Urinary bladder (tissue), 4 donors: Measurements from ENCODE around the gene SEPTIN6. TPM values are rescaled to one million over a fixed set of nuclear protein-coding genes. Genes with fewer than 3 reads are reported as not detected.
A peak's percentile ranks its signal among the peaks of the same experiment; 100 is the strongest.

Source experiments
- DNase-seq: peaks from one replicate; pipeline ENCODE4 v3.0.0-alpha.2; 2015; ENCODE audit errors: extremely low spot score
- H3K27ac ChIP-seq: one replicate; pipeline ENCODE4 v1.5.1; 2013; ENCODE audit warnings: low read depth, mild to moderate bottlenecking, moderate library complexity
- H3K36me3 ChIP-seq: one replicate; pipeline ENCODE4 v1.6.1; 2013; ENCODE audit warnings: mild to moderate bottlenecking, moderate library complexity; ENCODE audit not compliant: insufficient read depth
- H3K4me1 ChIP-seq: one replicate; pipeline ENCODE4 v1.6.1; 2013; ENCODE audit warnings: mild to moderate bottlenecking, moderate library complexity; ENCODE audit not compliant: insufficient read depth
- H3K4me3 ChIP-seq: one replicate; pipeline ENCODE4 v1.5.1; 2013; ENCODE audit warnings: low read depth, low read length
- WGBS: extraction: QIAGEN DNeasy Blood & Tissue Kit; methylation state at CpG from one replicate; pipeline ENCODE4 v1.1.7; 2013; 5-methylcytosine and 5-hydroxymethylcytosine counted together
- polyA plus RNA-seq: library from polyadenylated mRNA; stranded (reverse); fragments of 200-250 nt; gene quantifications from one replicate; pipeline ENCODE4 v1.2.3, GENCODE V29; 2013
- total RNA-seq: library from RNA; depleted of rRNA; stranded (reverse); fragments of >200 nt; gene quantifications from one replicate; pipeline ENCODE4 v1.2.3, GENCODE V29; 2014
- donor health status: healthy with polysubstance abuse.
- donor health status: healthy.

SEPTIN6 gene
- total RNA-seq (29.2 TPM), polyA plus RNA-seq (25.5 TPM)

DNA sequence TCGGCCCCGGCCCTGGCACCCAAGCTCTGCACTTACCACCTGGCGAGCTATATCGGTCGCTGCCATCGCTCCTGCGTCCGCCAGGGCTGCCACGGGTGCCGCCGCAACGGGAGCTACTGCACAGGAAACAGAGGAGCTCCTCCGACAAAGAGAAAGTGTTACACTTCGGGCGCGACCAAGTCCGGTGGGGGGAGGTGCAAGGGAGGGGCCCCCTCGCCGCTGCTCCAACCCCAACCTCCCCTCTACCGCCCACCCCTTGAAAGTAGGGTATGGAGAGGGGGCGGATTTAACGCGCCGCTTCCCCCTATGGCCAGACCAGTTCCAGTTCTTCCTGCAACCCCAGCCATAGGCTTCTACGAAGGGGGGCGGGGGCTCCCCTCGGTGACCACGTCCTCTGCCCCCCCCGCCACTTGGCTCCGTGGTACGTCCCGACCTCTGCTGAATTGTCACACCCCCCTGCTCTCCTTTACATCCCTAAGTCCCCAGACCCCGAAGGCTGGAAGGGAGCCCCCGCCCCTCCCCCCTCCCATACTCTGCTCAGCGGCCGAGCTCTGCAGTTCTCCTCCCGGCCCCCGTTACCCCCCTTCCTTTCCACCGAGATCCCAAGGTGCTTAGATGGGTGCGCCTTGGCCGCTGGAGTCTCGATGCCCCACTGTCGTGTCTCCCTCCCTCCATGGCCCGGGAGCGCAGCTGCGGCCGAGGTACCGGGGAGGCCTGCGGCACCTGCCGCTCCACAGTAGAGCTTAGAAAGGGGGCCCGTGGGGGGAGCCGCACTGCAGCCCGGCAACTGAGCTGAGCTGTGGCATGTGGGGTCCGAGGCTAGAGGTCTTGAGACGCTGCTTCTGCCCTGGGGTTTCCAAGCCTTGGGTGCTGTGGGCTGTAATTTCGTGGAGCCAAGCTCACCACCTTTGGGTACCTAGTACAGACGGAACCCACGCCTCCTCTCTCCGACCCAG is at the start of gene SEPTIN6:
SEPTIN6 (minus strand) TSS at position 129 of the 956 bp plus-strand sequence; CDS start at position 66, 63 bp downstream.
- no peak for DNase-seq
- 5% methylated on average over 58 of the region's 59 CpGs for WGBS
- H3K36me3 ChIP-seq = no peaks in the 10 kb centered on the region
- peak within 1 kb of the TSS; percentile 23 for H3K27ac ChIP-seq
- H3K4me1 ChIP-seq = no peaks in the 10 kb centered on the region
- H3K4me3 ChIP-seq = peak within 1 kb of the TSS; percentile 81

DNA sequence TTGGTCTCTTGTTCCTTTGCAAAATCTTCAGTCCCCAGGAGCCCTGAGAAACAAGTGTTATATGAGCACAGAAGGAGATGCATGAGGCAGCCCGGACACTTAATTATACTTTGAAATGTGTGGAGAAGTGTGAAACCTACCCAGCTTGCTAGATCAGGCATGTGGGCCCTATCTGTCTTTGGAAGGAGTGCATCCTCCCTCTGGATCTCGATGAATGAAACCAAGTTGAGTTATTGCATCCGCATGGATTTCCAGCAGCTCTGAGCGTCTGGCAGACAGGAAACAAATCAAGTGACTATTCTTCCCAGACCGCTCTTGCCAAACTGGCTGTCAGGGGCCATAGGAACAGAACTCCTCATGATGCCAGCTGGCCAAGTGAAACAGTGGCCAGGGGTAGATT is 45.8 kb upstream of the SEPTIN6 start:
- no peak overlapping the region for H3K4me3 ChIP-seq
- WGBS = 52% methylated on average over 5 of the region's 5 CpGs
- no peak overlapping the region for H3K27ac ChIP-seq
- H3K4me1 ChIP-seq = no peaks in the 10 kb centered on the region
- DNase-seq = no peak
- no peaks in the 10 kb centered on the region for H3K36me3 ChIP-seq

- H3K4me3 ChIP-seq = no peak overlapping the region
- DNase-seq = no peak
- H3K36me3 ChIP-seq = no peaks in the 10 kb centered on the region
- 68% methylated on average over 12 of the region's 12 CpGs for WGBS
- no peak overlapping the region for H3K27ac ChIP-seq
- H3K4me1 ChIP-seq = no peaks in the 10 kb centered on the region
These were observed 43.3 kb upstream of the SEPTIN6 start for GRCh38 chrX:119736206-119736764.

DNA sequence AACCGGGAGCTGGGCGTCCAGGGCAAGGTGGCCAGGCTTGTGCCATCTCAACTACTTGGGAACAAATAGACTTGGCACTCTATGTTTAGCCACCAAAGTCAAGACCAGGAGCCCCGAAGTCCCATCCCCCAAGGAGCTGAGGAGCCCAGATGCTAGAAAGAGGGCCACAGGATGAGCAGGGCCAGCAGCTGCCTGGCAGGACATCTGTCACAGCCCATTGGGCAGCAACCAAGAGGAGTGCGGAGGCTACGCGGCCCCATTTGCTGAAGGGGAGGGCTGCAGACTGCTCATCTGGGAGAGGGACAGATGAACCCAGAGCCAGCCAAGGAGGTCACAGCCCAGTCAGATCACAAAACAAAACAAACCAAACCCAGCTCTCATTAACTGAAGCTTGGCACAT is 42.5 kb upstream of the SEPTIN6 start:
- H3K27ac ChIP-seq = no peak overlapping the region
- H3K4me1 ChIP-seq = no peaks in the 10 kb centered on the region

DNA sequence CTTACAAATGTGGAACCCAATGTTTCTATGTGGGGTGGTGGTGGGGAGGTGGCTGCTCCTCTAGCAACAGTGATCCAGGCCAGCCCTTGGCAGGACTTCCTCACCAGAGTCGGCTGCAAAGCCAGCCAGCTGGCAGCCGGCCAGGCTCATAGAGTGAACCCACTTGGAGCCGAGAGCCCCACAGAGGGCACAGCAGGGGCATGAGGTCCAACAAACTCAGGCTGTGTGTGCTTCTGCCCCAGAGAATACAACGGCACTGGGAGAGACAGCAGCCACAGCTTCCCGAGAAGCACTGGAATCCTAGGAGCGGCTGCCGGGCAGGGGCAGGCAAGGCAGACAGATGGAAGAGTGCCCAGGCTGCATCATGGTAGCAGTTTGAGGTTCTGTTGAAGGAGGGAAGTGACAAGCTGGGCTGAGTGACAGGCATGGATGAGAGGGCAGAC is 42.0 kb upstream of the SEPTIN6 start:
- WGBS = 18% methylated on average over 7 of the region's 7 CpGs
- no peak for DNase-seq
- Histone ChIP-seq H3K4me1 (no peaks in the 10 kb centered on the region), H3K27ac (no peak overlapping the region), H3K36me3 (no peaks in the 10 kb centered on the region), H3K4me3 (no peak overlapping the region)

More for the DNA sequence above, 42.5 kb upstream of the SEPTIN6 start:
- H3K36me3 ChIP-seq = no peaks in the 10 kb centered on the region
- H3K4me3 ChIP-seq = no peak overlapping the region
- 76% methylated on average over 6 of the region's 6 CpGs for WGBS
- no peak for DNase-seq

DNA sequence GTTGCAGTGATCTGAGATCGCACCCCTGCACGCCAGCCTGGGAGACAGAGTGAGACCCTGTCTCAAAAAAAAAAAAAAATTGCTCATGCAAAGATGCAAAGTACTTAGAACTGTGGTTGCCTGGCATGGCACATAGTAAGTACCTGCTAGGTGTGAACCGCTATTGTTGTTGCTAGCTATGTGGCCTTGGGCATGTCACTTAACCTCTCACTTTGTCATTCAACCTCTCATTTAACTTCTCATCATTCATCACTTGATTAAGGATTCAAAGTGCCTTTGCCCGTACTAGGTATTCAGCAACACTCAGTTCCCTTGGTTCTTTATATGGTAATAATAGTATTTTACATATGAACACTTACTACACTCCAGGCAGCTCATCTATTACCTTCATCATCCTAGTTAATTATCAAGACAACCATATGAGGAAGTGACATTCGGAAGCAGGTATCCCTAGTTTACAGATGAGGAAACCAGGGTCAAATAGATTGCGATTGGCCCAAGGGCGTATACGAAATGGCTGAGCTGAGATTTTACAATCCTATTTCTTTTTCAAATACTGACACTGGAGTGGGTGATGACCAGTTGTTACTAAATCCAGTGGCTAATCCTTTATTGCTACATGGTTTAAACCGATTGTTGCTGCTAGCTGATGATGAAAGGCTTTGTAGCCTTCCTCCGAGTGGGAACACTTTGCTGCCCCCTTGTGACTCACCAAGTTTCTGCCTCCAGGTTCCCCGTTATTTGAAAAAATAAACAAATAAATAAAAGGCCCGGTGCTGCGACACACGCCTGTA is 36.6 kb upstream of the SEPTIN6 start:
- Histone ChIP-seq H3K4me3 (no peak overlapping the region), H3K36me3 (no peaks in the 10 kb centered on the region), H3K27ac (no peak overlapping the region), H3K4me1 (no peaks in the 10 kb centered on the region)
- 31% methylated on average over 14 of the region's 14 CpGs for WGBS
- no peak for DNase-seq

DNA sequence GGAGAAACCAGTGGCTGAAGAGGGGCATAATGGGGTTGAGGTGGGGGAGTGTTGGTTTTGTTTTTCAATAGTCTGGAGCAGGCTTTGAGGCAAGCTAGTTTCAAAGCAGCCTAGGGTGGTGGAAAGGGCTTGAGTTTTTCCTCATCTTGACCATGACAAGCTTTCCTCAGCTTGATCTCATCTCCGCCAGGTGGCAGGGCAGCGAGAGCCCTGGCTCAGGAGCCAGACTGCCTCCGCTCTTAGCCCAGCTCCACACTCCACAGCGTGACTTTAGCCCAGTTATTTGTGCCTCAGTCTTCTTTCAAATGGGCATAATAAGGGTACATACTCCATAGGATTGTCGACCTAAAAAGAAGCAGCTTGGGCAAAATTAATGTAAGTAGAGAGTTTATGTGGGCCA is 35.5 kb upstream of the SEPTIN6 start:
- Histone ChIP-seq H3K27ac (no peak overlapping the region), H3K4me3 (no peak overlapping the region), H3K4me1 (no peaks in the 10 kb centered on the region), H3K36me3 (no peaks in the 10 kb centered on the region)
- 59% methylated on average over 5 of the region's 5 CpGs for WGBS
- no peak for DNase-seq

DNA sequence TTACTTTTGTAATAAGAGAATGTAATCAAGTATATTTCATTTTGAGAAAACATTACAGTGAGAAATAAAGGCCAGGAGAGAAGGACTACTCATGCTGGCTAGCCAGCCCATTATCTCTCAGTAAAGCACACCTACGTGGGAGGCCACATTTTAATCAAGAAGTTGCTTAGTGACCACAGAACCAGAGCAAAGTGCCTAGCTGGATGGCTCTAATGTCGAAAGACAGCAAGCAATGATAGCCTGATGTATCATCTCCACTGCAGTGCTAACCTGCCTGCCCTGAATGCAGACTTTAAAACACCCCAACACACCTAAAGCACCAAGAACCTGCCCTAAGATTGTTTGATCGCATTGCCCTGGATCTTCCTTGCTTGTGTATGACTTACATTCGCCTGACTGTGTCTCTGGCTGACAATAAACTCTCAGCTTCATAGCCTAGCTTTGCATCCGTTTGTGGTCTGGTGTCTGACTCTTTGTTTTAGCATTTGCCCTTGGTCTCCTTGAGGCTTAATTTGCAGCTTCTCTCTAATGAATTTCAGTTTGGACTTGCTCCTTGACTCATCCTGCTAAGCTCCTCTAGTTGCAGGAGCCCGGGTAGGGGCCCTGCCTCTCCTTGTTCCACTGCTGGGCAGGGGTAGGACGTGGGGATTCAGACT is 34.1 kb upstream of the SEPTIN6 start:
- no peak overlapping the region for H3K4me3 ChIP-seq
- no peak for DNase-seq
- no peak overlapping the region for H3K27ac ChIP-seq
- 60% methylated on average over 7 of the region's 7 CpGs for WGBS
- no peaks in the 10 kb centered on the region for H3K36me3 ChIP-seq
- H3K4me1 ChIP-seq = no peaks in the 10 kb centered on the region

- Histone ChIP-seq H3K27ac (no peak overlapping the region), H3K36me3 (no peaks in the 10 kb centered on the region), H3K4me1 (no peaks in the 10 kb centered on the region), H3K4me3 (no peak overlapping the region)
- 98% methylated on average over 2 of the region's 2 CpGs for WGBS
- DNase-seq = no peak
These were observed 29.0 kb upstream of the SEPTIN6 start for GRCh38 chrX:119721926-119722325.

DNA sequence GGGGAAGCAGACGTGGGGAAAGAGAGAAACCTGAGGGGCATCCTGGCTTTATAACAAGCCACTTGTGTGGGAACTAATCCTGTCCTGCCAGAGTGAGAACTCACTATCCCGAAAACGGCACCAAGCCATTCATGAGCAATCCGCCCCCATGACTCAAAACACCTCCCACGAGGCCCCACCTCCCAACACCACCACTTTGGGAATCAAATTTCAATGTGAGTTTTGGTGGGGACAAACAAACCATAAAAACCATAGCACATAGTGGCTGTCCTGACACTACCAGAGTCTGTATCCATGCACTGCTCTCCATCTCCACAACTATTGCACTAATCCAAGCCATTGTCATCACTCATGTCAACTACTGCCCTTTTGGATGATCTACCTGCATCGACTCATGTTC is 28.5 kb upstream of the SEPTIN6 start:
- H3K4me3 ChIP-seq = no peak overlapping the region
- WGBS = 69% methylated on average over 6 of the region's 6 CpGs
- no peak for DNase-seq
- no peak overlapping the region for H3K27ac ChIP-seq
- H3K4me1 ChIP-seq = no peaks in the 10 kb centered on the region
- H3K36me3 ChIP-seq = no peaks in the 10 kb centered on the region

DNA sequence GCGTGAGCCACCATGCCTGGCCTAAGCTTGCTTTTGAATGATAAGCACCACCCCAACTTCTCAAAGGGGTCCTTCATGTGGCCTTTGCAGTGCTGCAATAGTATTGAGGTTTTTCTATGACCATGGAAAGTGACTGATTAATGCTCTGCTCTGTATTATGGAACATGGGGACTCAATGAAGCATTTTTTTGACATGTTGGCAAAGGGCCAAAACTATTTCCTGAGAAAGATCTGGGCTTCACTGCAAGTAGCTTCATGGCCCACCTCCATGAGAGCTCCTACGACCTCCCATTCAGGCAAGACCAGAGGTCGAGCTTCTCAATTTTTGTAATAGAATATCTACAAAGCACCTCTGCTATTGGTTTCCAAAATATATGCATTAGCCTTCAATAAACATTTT is 16.7 kb upstream of the SEPTIN6 start:
- Histone ChIP-seq H3K27ac (no peak overlapping the region), H3K4me1 (no peaks in the 10 kb centered on the region), H3K4me3 (no peak overlapping the region), H3K36me3 (no peaks in the 10 kb centered on the region)
- DNase-seq = no peak
- WGBS = 93% methylated on average over 3 of the region's 3 CpGs

GRCh38 chrX:119708936-119709335 is 16.0 kb upstream of the SEPTIN6 start:
- Histone ChIP-seq H3K4me1 (no peaks in the 10 kb centered on the region), H3K36me3 (no peaks in the 10 kb centered on the region), H3K4me3 (no peak overlapping the region), H3K27ac (no peak overlapping the region)
- DNase-seq = no peak
- 89% methylated on average over 2 of the region's 2 CpGs for WGBS

GRCh38 chrX:119706616-119707015 is 13.6 kb upstream of the SEPTIN6 start:
- H3K4me1 ChIP-seq = no peaks in the 10 kb centered on the region
- DNase-seq = no peak
- 56% methylated on average over 5 of the region's 5 CpGs for WGBS
- no peak overlapping the region for H3K27ac ChIP-seq
- H3K4me3 ChIP-seq = no peak overlapping the region
- no peaks in the 10 kb centered on the region for H3K36me3 ChIP-seq
